Ramos (cell line): ENCODE results near the gene PPP2R5D.

ENCODE experiments used
- in situ Hi-C: fragments of 300-500 bp; cut with MboI; formaldehyde crosslinking; loops from one replicate; pipeline ENCODE4 v1.14.3; 2022; ENCODE audit warnings: low sequenced_read_pairs; ENCODE audit not compliant: unreplicated experiment

PPP2R5D gene

DNA sequence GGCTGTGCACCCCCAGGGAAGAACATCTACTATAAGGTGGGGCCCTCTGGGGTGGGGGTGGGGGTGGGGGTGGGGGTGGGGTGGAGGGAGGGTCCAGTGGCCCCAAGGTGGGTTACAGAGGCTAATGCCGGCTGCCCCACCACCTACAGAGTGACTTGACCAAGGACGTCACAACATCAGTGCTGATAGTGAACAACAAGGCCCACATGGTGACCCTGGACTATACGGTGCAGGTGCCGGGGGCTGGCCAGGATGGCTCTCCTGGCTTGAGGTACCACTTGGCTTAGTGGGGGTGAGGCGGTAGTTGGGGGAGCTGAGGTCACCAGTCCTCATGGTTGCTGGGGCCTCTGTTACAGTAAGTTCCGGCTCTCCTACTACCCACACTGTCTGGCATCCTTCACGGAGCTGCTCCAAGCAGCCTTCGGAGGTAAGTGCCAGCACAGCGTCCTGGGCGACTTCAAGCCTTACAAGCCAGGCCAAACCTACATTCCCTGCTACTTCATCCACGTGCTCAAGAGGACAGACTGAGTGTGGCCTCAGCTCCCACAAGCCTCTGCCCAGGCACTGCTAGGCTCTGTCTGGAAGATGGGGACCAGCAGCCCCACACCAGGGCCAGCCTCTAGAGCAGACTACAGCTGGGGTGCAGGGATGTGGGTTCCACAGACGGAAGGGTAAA is 21.1 kb upstream of the PPP2R5D start:
- in situ Hi-C loops: no loop called here

DNA sequence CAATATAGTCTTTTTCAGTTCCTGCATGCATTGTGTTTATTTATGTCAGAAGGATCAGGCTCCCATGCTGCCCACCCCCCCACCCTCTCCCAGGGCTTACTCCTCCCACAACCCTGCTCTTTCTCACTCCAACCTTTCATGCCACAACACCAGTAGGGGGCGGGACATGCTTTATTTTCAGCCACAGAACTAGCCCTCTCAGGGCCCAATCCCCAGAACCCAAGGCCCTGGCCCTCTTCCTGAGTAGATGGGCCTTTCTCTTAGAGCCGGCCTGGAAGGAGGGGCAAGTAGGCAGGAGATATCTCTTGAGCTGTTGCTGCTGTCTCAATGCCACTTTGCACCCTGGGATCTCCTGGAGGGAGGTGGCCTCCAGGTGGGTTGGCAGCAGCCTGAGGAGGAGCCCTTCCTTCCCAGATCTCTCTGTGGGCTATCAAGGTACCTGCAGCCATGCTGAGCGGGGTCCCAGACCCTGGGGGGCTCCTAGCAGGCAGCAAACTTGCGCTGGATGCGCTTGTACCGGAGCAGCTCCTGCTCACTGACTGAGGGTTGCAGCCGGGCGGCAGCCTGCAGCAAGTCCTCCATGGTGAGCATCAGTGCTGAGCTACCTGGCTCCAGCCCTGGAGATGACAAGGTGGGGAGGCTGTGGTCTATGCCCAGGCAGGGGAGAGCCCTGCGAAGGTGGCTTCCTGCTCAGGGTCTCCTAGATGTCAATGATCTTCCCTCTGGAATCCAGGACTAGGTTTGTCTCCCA is 20.3 kb upstream of the PPP2R5D start:
- in situ Hi-C loops: no loop called here

GRCh38 chr6:42966571-42966970 is 17.8 kb upstream of the PPP2R5D start:
- in situ Hi-C loops: no loop called here

DNA sequence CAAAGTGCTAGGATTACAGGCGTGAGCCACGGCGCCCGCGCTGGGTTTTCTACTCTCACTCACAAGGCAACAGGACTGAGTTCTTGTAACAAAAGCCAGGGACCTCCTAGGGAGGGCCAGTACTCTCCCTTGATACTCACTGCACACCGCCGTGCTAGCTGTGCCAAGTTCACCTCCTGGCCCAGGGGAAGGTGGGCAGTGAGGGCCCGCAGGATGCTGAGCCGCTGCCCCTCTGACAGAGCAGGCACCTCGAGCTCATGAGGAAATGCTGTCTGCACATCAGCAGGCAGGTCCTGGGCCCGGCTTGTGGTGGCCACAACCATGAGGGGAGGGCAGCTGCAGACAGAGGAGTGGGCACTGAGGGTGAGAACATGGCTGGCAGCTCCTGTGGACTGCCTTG is 17.1 kb upstream of the PPP2R5D start:
- in situ Hi-C loops: no loop called here

GRCh38 chr6:42968126-42968701 is 16.2 kb upstream of the PPP2R5D start:
- in situ Hi-C loops: no loop called here

GRCh38 chr6:42968783-42969182 is 15.6 kb upstream of the PPP2R5D start:
- in situ Hi-C loops: no loop called here

- in situ Hi-C loops: no loop called here
Measured at GRCh38 chr6:42969431-42969830, 14.9 kb upstream of the PPP2R5D start.

- in situ Hi-C loops: no loop called here
Measured at GRCh38 chr6:42969934-42970333, 14.4 kb upstream of the PPP2R5D start.

DNA sequence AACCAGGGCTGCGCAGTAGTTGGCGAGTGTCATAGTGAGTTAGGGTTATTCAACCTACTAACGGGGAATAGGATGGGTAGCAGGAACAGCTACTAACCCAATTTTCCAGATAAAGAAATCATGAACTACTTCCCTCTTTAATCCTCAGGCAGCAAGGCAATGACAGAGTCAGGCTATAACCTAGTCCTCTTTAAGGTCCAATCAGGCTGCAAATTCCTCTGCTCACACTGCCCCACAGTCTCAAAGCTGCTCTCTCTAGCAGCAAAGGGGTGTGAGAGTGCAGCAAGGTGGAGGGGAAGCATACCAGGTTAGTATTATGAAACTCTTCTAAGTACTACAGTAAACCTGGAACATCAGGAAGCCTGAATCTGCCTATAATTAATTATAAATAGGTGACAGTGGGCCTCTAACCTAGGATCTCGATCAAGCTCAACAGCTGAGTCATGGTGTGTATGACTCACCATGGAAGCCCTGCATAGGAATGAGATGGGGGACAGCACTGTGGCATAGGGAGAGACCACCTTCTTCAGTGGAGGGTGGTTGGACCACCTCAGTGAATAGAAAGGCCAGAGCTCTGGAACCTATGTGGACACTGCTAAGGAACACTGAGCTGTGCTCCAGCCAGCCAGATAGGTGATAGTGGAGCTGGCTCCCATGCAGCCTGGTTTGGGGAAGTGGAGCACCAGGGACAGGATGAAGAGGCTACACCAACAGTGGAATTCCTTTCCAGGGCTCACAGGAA is 13.3 kb upstream of the PPP2R5D start:
- in situ Hi-C loops: no loop called here

GRCh38 chr6:42971746-42972327 is 12.5 kb upstream of the PPP2R5D start:
- in situ Hi-C loops: no loop called here

- in situ Hi-C loops: no loop called here
Measured at GRCh38 chr6:42973926-42974325, 10.4 kb upstream of the PPP2R5D start.

GRCh38 chr6:42974919-42975505 is 9.4 kb upstream of the PPP2R5D start:
- in situ Hi-C loops: no loop called here

GRCh38 chr6:42978487-42978838 is 5.9 kb upstream of the PPP2R5D start:
- in situ Hi-C loops: no loop called here

DNA sequence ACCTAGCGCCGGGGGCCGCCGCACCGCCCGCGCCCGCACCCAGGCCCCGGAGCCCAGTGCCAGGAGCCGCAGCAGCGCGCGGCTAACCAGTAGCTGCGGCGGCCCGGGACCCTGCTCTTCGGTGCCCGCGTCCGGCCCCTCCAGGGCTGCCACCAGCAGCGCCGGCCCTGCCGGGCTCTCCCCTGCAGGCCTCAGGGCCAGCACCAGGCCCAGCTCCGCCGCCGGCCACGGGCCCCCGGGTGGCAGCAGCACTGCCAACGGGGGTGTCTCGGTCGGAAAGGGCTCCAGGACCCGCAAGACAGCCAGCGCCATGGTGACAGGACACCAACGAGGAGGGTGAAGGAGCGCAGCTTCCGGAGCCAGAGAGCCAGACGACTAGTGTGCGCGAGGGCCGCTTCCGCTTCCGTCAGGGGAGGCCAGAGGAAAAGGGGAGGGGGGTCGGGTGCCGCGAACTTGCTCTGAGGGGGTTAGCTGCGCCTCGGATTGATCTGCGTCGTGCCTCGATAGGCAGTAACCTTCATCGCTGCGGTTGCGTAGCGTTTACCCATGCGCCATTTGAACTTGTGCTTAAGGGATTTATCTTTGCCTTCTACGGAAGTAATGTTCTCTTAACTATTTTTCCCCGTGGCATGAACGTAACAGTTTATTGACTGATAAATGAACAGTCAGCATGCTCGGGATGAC is 5.4 kb upstream of the PPP2R5D start, which contains the start of gene PEX6:
Gene PEX6, minus strand, starts transcription at position 343 of the 684 bp plus-strand sequence. Its CDS starts 31 bp downstream, at position 312.
- in situ Hi-C loops: no loop called here

DNA sequence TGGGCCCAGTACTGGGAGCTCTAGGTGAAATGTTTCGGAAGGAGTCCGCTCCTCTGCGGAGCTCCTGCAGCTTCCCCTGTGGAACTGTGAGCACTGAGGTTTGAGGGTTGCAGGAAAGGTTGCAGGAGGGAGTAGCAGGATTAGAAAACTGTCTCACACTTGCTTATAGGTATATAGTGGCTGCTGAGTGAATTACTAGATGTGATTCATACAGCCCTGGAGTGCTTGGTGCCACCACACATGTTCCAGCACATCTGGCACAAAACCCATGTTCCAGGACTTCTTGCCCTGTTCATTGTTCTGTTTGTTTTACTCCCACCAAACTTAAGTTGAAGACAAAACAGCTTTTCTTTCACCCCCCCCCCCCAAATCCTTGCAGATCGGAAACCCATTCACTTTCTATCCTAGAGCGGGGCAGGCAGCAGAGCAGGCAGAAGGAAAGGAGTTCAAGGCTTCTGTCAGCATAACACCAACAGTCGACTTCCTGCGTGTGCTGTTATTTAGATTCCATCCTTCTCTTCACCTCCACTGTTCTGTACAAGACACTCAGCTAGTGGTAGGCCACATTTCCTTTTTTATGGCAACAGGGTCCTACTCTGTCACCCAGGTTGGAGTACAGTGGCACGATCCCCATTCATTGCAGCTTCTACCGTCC is 4.7 kb upstream of the PPP2R5D start:
- in situ Hi-C loops: no loop called here

DNA sequence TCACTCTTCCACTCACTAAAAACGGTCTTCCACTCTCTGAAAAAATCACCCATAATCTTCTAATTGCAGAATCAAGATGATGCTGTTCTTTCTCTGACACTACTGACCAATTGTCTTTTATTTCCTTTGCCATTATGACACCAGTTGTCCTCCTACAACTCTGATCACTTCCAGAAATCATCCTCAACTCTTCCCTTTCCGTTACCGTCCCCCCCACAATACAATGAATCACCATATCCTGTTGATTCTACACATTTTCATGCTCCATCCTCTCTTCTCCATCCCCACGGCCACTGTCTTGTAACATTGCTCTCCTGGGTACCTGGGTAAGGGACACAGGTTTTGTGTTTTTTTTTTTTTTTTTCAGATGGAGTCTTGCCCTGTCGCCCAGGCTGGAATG is 2.5 kb upstream of the PPP2R5D start:
- in situ Hi-C loops: no loop called here

DNA sequence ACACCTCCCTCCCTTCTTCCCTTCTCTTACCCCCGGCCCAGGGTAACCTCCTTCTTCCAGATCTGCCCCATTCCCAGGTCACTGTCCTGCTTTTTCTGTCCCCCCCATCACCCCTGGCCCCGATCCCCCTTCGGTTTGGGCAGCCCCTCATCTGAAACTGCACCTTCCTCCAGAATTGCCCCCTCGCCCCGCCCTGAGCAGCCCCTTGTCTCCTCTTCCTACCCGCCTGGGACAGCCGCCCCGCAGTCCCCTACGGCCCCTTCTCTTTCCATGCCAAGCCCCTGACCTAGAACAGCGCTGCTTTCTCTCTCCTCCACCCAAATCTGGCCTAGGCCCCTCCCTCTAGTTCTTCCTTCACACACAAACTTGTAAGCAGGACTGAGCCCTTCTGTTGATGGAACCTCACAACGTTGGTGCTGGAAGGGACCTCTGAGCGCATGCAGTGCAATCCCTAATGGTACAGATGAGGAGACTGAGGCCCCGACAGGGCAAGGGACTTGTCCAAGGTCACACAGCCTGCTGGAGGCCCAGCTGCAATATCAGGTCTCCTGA is 630 bp downstream of the PPP2R5D start:
- in situ Hi-C loops: no loop called here

DNA sequence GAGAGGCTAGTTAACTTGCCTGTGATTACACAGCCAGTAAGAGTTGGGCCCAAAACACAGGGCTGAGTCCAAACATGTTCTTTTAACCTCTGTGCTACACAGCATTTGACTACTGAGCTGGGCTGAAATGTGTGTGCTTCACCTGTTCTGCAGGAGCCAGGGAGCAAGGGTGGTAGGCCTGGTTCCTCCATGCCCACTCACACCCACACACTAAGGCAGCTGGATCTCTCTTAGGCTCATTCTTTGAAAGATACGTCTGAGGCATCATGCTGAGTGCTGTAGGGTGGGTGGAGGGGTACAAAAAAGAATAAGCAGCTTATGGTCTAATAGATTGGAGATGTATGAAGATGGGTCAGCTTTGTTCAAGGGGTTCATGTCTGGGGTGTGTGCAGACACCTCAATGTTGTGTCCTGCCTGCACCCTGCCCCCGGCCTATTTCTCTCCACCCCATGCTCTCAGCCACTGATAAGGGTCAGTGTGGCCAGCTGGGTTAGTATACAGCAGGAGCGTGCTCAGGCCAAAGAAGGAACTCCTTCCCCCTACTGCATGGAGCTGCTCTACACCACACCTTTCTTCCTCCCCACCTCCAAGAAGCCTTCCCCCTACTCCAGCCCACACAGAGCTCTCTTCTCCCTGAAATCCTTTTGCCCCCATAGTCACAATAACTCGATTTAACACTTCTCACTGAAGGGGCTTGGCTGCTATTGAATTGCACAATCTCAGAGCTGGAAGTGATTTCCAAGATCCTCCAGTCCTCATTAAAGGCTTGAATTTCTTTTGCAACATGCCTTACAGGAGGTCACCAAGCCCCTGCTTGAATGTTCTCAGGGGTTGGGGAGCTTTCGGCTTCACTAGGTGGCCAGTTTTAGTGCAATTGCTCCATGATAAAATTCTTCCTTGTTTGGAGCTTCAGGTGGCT is 3.4 kb downstream of the PPP2R5D start:
- in situ Hi-C loops: no loop called here
